ENCODE measurements around the gene ENTPD5. TPM values are rescaled to one million over a fixed set of nuclear protein-coding genes. Genes with fewer than 3 reads are reported as not detected.

ENTPD5 gene
- total RNA-seq, 2 donors from 2014 or later: 130 to 153 TPM

DNA sequence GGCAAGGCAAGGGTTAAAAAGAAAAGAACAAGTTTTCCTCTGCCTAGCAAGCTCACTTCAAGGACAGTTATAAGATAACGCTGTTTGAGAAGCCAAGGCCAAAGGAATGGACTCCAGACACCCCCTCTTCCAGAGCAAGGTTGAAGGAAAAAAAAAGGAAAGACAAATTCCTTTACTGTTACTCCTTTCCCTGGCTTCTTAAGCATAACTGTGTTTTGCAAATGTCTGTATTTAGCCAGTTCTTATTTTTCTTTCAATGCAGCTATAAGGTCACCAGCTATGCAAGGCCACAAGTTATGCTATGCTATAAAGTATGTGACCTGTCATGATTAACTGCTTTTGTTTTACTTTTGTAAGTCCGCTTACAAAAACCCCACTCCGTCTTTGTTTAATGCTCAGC is 105.8 kb downstream of the ENTPD5 start:
- TF ChIP-seq, protein P1, sequence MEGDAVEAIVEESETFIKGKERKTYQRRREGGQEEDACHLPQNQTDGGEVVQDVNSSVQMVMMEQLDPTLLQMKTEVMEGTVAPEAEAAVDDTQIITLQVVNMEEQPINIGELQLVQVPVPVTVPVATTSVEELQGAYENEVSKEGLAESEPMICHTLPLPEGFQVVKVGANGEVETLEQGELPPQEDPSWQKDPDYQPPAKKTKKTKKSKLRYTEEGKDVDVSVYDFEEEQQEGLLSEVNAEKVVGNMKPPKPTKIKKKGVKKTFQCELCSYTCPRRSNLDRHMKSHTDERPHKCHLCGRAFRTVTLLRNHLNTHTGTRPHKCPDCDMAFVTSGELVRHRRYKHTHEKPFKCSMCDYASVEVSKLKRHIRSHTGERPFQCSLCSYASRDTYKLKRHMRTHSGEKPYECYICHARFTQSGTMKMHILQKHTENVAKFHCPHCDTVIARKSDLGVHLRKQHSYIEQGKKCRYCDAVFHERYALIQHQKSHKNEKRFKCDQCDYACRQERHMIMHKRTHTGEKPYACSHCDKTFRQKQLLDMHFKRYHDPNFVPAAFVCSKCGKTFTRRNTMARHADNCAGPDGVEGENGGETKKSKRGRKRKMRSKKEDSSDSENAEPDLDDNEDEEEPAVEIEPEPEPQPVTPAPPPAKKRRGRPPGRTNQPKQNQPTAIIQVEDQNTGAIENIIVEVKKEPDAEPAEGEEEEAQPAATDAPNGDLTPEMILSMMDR (IDR thresholded peaks at IDR 0.05): no peak
- H3K4me3 ChIP-seq: no peak overlapping the region
- H3K27me3 ChIP-seq: no peaks in the 10 kb centered on the region
- H3K36me3 ChIP-seq: peaks cover 7% of the 10 kb centered on the region
- H3K9ac ChIP-seq (ENCODE audit: low read depth in 2 of 2, low read length in 2 of 2): no peak overlapping the region
- H3K27ac ChIP-seq: no peak overlapping the region
- intact Hi-C loops (cut with DNase I): no loop called here
- H3K9me3 ChIP-seq: no peaks in the 10 kb centered on the region
- DNase-seq: no peak
- H3K4me1 ChIP-seq: no peaks in the 10 kb centered on the region

DNA sequence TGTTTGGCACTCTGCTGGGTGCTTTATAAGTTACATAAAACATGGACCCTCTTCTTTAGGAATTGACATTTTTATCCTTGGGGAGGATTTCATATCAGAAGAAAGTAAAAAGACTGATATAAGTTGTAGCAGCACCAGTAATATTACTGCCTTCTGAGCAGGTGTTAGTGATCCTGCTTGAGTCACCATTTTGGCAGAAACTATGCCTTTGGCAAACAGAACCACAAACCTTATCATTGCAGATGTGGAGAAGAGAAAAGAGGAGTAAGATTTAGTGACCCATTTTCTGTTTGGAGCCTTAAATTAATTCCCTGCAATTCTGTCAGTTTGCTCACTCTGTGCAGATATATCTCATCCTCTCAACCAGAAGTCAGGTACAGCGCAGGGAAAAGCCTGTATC is 109.4 kb downstream of the ENTPD5 start:
- DNase-seq: no peak
- H3K27me3 ChIP-seq: no peaks in the 10 kb centered on the region
- H3K27ac ChIP-seq: no peak overlapping the region
- TF ChIP-seq, protein P1 (IDR thresholded peaks at IDR 0.05): no peak
- no peak overlapping the region for H3K9ac ChIP-seq (ENCODE audit: low read depth in 2 of 2, low read length in 2 of 2)
- H3K4me1 ChIP-seq: no peaks in the 10 kb centered on the region
- intact Hi-C loops (cut with DNase I): no loop called here
- H3K9me3 ChIP-seq: no peaks in the 10 kb centered on the region
- no peak overlapping the region for H3K4me3 ChIP-seq
- peaks cover 9% of the 10 kb centered on the region for H3K36me3 ChIP-seq

Other genes with a start within 250 kb of the ENTPD5 start
- 10 to 100 TPM in 1 of 2 donors, 1 to 10 TPM in 1; 8.8 to 20.9 TPM for gene PTGR2, start 167.5 kb downstream of the ENTPD5 start, total RNA-seq
- gene ZNF410, start 132.4 kb downstream of the ENTPD5 start, total RNA-seq: 10 to 100 TPM; 37.8 to 38.7 TPM
- gene FAM161B, start 69.2 kb downstream of the ENTPD5 start, total RNA-seq: 1 to 10 TPM; 3.0 to 5.6 TPM
- gene COQ6, start 69.0 kb downstream of the ENTPD5 start, total RNA-seq: 10 to 100 TPM; 21.6 to 23.5 TPM
- gene BBOF1, start 61 bp upstream of the ENTPD5 start, total RNA-seq: 1 to 10 TPM; 1.4 to 2.8 TPM
- gene ALDH6A1, start 65.2 kb upstream of the ENTPD5 start, total RNA-seq: 10 to 100 TPM; 29.6 to 47.9 TPM
- gene LIN52, start 65.7 kb upstream of the ENTPD5 start, total RNA-seq: 1 to 10 TPM; 3.5 to 7.5 TPM
- not detected for gene VSX2, start 220.2 kb upstream of the ENTPD5 start, total RNA-seq